GM21529 (cell line): Measurements from ENCODE around the gene ZNF574.

Experiments used
- ATAC-seq: cut with Tn5 transposase; IDR thresholded peaks from one replicate; pipeline ENCODE4 v1.9.1; 2021; ENCODE audit not compliant: unreplicated experiment

ZNF574 gene

GRCh38 chr19:42053037-42053935 lies 22.7 kb upstream of the ZNF574 start:
- ATAC-seq: no peak

GRCh38 chr19:42054205-42054604 lies 21.8 kb upstream of the ZNF574 start:
- ATAC-seq: no peak

GRCh38 chr19:42057846-42058245 lies 18.1 kb upstream of the ZNF574 start:
- ATAC-seq: no peak

GRCh38 chr19:42059196-42059595 lies 16.8 kb upstream of the ZNF574 start:
- ATAC-seq: no peak

GRCh38 chr19:42060117-42060516 lies 15.8 kb upstream of the ZNF574 start:
- ATAC-seq: no peak

- ATAC-seq: no peak
These were observed 13.6 kb upstream of the ZNF574 start for GRCh38 chr19:42062381-42062780.

GRCh38 chr19:42064432-42064831 lies 11.5 kb upstream of the ZNF574 start:
- no peak for ATAC-seq

DNA sequence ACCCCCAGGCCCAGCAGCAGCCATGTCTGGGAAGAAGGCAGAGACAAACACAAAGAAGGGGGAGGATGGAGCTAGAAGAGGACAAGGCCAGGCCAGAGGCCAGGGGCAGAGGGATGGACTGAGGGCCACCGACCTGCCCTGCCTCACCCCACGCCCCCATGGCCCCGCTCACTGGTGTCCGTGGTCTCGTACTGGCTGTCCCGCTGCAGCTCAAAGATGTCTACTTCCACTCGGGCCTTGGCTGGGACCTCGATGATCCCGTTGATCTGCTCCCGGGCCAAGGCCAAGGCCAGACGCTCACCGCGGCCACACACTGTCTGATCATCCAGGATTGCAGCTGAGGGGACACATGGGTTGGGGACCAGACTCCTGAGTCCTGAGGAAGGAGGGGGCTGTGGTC lies 10.9 kb upstream of the ZNF574 start:
- no peak for ATAC-seq

- no peak for ATAC-seq
These were observed 10.5 kb upstream of the ZNF574 start for GRCh38 chr19:42065511-42065910.

- no peak for ATAC-seq
These were observed 9.8 kb upstream of the ZNF574 start for GRCh38 chr19:42066075-42066754.

DNA sequence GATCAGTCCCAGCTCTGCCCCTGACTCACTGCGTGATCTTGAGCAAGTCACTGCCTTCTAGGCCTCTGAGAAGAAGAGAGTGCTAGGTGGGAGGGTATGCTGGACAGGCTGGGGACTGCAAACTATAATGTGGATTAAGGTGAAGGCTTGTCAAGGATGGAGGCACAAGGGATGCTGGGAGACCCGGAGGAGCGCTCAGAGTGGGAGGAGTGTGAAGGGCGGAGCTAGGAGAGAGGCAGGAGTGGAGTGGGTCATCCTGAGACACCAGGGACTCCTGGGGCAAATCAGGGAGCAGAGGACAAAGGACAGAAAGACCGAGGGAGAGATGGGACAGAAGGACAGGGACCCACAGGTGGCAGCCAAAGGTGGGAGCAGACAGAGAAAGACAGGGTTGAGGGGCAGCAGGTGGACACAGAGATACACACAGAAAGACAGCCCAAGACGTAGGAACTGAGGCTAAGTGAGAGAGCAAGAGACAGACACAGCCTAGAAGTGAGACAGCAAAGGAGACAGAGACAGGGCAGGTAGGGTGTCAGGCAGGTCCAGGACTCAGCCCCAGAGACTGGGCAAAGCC lies 8.6 kb upstream of the ZNF574 start:
- no peak for ATAC-seq

DNA sequence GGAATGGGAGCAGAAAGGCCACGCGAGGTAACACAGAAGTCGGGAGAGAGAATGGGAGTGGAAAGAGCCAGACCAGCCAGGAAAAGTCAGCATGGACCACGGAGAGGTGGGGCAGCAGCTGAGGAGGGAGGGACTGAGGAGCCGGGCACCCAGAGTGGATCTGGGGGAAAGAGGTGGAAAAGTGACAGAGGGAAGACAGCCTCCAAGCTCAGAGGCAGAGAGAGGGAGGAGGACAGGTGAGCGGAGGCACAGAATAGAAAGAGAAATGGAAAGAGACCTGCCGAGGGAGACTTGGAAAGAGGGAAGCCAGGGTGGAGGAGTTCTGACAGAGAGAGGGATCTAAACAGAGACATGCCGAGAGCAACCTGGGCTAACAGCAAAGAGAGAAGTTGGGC lies 7.6 kb upstream of the ZNF574 start:
- no peak for ATAC-seq

GRCh38 chr19:42068756-42069571 lies 7.0 kb upstream of the ZNF574 start:
- no peak for ATAC-seq

DNA sequence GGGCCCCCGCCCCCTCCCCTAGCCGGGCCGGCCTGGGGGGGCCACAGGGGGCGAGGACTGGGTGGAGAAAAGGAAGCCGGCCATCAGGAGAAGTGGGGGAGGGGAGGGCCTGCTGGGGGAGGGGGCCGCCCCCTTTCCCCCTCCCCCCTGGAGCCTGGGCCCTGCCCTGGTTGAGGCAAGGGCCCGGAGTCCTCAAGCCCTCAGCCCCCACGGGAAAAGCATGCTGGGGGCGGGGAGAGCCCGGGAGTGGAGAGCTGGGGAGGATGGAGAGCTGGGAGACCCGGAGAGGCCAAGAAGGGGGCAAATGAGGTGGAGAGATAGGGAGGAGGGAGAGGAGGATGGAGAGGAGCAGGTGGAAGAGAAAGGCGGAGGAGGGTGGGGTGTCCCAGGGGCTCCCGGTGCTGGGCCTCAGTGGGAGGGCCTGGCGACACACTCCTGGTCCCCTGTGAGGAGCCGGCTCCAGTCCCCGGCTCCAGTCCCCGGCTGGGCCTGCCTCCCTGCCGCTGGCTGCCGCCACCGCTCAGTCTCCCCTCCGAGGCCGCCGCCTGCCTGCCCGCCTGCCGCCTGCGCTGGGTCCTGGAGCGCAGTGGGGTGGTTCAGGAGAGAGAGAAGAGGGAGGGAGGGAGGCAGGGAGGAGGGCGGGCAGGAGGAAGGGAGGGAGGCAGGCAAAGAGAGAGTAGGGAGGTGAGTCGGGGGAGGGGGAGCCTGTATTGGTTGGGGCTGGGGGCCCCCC lies 6.2 kb upstream of the ZNF574 start, which contains the start of gene GRIK5:
Gene GRIK5 (minus strand): TSS at position 588 of the 733 bp plus-strand sequence. CDS start 4,436 bp downstream, outside the sequence.
- no peak for ATAC-seq

GRCh38 chr19:42071247-42071646 lies 4.7 kb upstream of the ZNF574 start:
- no peak for ATAC-seq

DNA sequence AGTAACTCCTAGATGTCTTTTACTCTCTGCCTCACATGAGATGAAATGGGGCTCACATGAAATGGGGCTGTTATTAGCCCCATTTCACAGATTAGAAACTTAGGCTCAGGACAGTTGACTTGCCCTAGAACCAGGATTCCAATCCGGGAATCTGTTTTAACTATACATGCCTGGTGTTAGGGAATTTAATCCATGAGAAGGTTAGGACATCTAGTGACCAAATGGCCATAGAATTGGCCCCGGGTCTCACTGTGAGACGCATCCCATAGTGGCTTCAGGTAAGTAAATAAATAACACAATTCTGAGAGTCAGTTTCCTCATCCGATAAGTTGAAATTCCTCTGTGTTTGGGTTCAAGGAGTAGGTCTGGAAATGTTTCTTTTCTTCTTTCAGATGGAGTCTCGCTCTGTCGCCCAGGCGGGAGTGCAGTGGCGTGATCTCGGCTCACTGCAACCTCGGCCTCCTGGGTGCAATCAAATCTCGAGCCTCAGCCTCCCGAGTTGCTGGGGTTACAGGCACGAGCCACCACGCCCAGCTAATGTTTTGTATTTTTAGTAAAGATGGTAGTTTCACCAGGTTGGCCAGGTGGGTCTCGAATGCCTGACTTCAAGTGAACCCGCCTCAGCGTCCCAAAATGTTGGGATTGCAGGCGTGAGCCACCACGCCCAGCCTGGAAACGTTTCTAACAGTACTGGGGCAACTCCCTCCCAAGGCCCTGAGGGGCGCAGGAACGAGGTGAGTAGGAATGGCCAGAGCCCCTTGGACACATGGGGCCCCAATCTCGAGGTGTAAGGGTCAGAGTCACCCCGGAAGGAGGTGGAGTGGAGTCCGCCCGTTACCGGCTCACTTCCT lies 1.2 kb upstream of the ZNF574 start:
- ATAC-seq: no peak

GRCh38 chr19:42075364-42075615 lies 676 bp upstream of the ZNF574 start:
- ATAC-seq: no peak

DNA sequence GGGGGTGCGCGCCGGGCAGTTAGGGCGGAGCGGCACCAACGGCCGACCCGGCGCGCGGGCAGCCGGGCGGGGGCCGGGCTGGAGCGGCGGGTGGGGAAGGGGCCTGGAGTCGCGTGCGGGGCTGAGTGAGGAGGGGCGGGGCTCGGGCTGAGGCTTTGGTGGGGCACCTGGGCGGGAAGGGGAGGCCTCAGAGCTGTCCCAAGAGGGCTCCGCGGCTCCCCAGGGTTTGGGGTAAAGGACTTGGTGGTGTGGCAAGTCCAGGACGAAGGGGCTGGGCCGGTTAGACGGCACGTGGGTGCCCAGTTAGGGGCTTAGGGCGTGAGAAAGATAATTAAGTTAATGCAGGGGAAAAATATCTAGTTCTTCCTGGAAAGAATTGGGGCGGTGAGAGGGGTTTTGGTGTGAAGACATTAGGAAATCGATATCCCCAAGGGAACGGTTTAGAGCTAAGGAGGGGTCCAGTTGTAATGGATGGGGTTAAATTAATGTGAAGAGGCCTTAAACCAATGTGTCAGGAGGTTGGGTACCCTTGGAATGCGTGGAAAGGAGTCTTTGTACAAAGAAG lies 496 bp downstream of the ZNF574 start:
- ATAC-seq: no peak

- ATAC-seq: no peak
These were observed 2.1 kb downstream of the ZNF574 start for GRCh38 chr19:42078058-42078457.
